Measurements from ENCODE around the gene AKAP12.

DNA sequence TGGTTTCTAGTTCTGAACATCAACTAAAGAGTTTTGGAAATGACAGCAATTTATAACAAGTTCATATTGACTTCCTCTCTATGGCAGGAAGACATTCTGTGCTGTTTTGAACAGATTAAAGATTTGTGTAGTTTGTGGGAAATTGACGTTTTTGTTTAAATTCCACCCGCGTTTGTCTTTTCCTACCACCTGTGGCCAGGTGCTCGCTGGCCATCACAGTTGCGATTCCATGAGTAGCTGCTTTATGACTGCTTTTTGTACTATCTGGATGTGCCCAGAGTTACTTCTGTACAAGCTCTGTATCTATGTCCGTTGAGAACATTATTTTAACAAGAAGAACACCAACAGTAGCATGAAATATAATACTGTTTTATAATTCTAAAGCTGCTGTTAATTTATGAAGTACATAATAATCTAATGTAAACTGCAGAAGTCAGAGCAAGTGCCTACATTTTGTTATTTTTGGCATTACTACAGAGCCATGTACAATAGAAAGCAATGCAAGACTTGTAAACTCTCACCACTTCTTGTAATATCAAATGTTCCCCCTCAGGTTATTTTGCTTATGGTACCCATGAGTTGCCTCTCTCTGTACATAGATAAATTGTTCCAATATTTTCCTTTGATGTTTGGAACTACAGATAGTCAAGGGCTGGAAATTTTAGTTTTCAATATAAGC is 118.1 kb downstream of the AKAP12 start:
- TF ChIP-seq POLR2A (IDR thresholded peaks at IDR 0.05; ENCODE audit: low read length) (no peak), GATA1 (IDR thresholded peaks at IDR 0.05; ENCODE audit: low read depth, low read length) (no peak)

Data from erythroblast (primary cell).